WERI-Rb-1 (cell line): ENCODE data around the gene TCOF1.

Source experiments
- DNase-seq: peaks from one replicate; pipeline ENCODE4 v3.0.0-alpha.2; 2020
- H3K27ac ChIP-seq: fragments of 250-450 bp; sonication (Bioruptor Pico); 2 replicates; pipeline ENCODE4 v1.5.1; 2020; ENCODE audit warnings: mild to moderate bottlenecking, moderate library complexity
- H3K27me3 ChIP-seq: fragments of 250-450 bp; sonication (Bioruptor Pico); 2 replicates; pipeline ENCODE4 v1.5.1; 2021; ENCODE audit warnings: mild to moderate bottlenecking, low read depth, moderate library complexity; ENCODE audit not compliant: insufficient read depth, severe bottlenecking
- H3K36me3 ChIP-seq: fragments of 250-450 bp; sonication (Bioruptor Pico); 2 replicates; pipeline ENCODE4 v1.5.1; 2020; ENCODE audit warnings: mild to moderate bottlenecking, moderate library complexity
- H3K4me3 ChIP-seq: 2 replicates; pipeline ENCODE4 v1.5.1; 2011; ENCODE audit warnings: low read depth, mild to moderate bottlenecking, control low read depth, low read length
- H3K9me3 ChIP-seq: fragments of 250-450 bp; sonication (Bioruptor Pico); 2 replicates; pipeline ENCODE4 v1.5.1; 2021; ENCODE audit warnings: mild to moderate bottlenecking, moderate library complexity; ENCODE audit not compliant: severe bottlenecking
- CTCF ChIP-seq: IDR thresholded peaks from 2 replicates; pipeline ENCODE4 v1.5.1; 2011; ENCODE audit warnings: low read depth, mild to moderate bottlenecking, control low read depth, inconsistent platforms, low read length

Gene TCOF1

DNA sequence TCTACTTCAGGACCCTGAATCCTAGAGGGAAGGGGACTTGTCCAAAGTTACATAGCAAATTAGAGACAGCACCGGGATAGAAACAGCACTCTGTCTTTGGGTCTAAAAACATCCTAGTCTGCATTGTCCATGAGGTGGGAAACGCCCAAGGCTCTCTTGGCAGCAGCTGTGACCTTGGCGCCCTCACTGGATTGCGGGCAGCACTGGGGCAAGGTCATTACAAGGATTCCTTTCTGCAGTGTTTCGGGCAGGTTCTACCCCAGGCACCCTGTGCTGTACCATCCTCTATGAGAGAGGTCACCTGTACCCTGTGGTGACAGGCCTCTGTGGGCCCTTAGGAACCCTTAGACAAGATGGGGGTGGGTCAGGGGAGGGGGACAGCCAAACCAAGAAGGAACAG, 46.6 kb downstream of the TCOF1 start:
- no peak for TF ChIP-seq CTCF

DNA sequence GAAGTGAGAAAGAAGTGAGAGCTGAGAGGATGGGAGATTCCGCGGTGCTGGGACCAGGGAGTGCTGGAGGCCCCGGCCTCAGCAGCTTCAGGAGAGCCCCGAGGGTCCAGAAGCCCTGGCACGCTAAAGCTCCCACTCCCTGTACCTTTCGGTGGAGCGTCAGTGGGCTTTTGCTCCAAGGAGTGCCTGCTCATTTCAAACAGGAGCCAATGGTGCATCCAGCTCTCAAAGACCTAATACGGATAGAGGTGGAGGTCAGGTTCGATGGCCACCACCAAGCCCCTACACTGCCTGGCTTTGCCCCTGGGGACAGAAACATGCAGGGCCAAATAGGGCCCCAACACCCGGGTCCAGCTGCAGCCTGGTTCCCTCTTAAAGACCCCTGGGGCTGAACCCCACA, 47.0 kb downstream of the TCOF1 start:
- TF ChIP-seq CTCF = no peak
- Histone ChIP-seq H3K27me3 (no peaks in the 10 kb centered on the region), H3K27ac (no peak overlapping the region), H3K4me3 (no peak overlapping the region), H3K9me3 (no peaks in the 10 kb centered on the region), H3K36me3 (peaks cover 22% of the 10 kb centered on the region)
- DNase-seq = no peak

More for the DNA sequence above, 46.6 kb downstream of the TCOF1 start:
- no peaks in the 10 kb centered on the region for H3K27me3 ChIP-seq
- H3K27ac ChIP-seq = no peak overlapping the region
- no peak for DNase-seq
- H3K9me3 ChIP-seq = no peaks in the 10 kb centered on the region
- H3K36me3 ChIP-seq = peaks cover 26% of the 10 kb centered on the region
- H3K4me3 ChIP-seq = no peak overlapping the region

- Histone ChIP-seq H3K9me3 (no peaks in the 10 kb centered on the region), H3K36me3 (peaks cover 18% of the 10 kb centered on the region), H3K27me3 (no peaks in the 10 kb centered on the region), H3K27ac (no peak overlapping the region), H3K4me3 (no peak overlapping the region)
- TF ChIP-seq CTCF = no peak
- no peak for DNase-seq
Observed at GRCh38 chr5:150404941-150405816, 47.7 kb downstream of the TCOF1 start.

DNA sequence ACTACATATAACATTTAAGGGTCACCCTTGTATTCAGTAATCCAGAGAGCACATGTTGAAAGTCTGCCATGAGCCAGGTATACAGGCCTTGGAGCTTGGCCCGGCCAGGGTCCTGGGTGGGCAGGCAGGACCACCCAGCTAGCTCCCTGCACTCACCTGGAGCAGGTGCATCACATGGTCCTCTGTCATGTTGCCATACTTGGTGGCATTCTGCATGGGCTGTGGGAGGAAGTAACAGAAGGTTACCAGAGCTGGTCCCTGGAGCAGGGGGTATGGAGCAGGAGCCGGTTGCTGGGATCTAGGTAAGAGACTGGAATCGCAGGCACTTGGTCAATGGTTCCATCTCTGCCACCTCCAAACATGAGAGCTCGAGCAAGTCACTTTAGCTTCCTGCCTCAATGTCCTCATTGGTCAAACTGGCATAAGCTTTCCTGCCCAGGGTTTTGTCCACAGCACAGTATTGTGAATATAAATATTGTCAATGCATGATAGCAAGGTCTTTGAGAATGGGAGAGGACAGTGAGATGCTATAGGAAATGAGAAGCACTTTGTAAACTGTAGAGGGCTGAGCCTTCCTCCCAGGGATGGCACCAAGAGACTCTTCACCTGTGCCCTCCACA, 48.7 kb downstream of the TCOF1 start:
- Histone ChIP-seq H3K4me3 (no peak overlapping the region), H3K27me3 (no peaks in the 10 kb centered on the region), H3K27ac (no peak overlapping the region), H3K36me3 (peaks cover 13% of the 10 kb centered on the region; the same call in 1 of the 2 replicates), H3K9me3 (no peaks in the 10 kb centered on the region)
- no peak for DNase-seq
- TF ChIP-seq CTCF = no peak

DNA sequence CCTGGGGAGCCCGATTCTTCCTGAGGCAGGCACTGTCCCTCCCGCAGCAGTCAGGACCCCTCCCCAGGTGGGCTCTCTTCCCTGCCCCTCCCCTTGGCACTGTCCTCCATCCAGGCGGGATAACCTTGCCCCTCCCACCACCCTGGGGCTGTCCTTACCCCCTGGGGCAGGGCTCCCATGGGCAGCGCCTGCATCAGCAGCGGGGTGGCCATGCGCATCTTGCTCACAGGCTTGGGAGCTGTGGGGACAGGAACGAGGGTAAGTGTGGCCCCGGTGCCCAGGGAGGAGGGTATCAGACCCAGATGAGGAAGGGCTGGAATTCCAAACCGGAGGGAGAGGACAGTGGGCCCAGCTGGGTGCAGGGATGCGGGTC, 49.2 kb downstream of the TCOF1 start:
- peaks cover 13% of the 10 kb centered on the region; the same call in 1 of the 2 replicates for H3K36me3 ChIP-seq
- TF ChIP-seq CTCF = no peak
- H3K9me3 ChIP-seq = no peaks in the 10 kb centered on the region
- no peak overlapping the region for H3K4me3 ChIP-seq
- H3K27ac ChIP-seq = no peak overlapping the region
- DNase-seq = no peak
- H3K27me3 ChIP-seq = no peaks in the 10 kb centered on the region
